Fibroblast of skin of back (primary cell): ENCODE measurements around the gene ADK.

Experiments used
- DNase-seq: peaks from one replicate; pipeline ENCODE4 v3.0.0-alpha.2; 2013

ADK gene

GRCh38 chr10:74752371-74753040 lies 601.5 kb downstream of the ADK start:
- DNase-seq, result no peak

GRCh38 chr10:74753442-74754211 lies 602.6 kb downstream of the ADK start:
- DNase-seq, result peak; percentile 13

GRCh38 chr10:74754381-74754821 lies 603.4 kb downstream of the ADK start:
- DNase-seq, result no peak

- DNase-seq, result no peak
Observed at GRCh38 chr10:74755273-74755672, 604.3 kb downstream of the ADK start.
